WTC11 (cell line): ENCODE results near the gene THOP1.

Experiments used
- CBFB ChIP-seq: sonication (generic); formaldehyde crosslinking; IDR thresholded peaks from 2 replicates; pipeline ENCODE4 v1.8.1; 2022; ENCODE audit warnings: mild to moderate bottlenecking, low read depth, missing genetic modification reagents
- CTCF ChIP-seq: fragments of 200-600 bp; IDR thresholded peaks from 2 replicates; pipeline ENCODE4 v1.8.0; 2022; ENCODE audit warnings: antibody characterized with exemption
- GABPB1 ChIP-seq: sonication (generic); formaldehyde crosslinking; IDR thresholded peaks from 2 replicates; pipeline ENCODE4 v1.8.1; 2023; ENCODE audit warnings: mild to moderate bottlenecking, missing genetic modification reagents
- NFYB ChIP-seq: sonication (generic); formaldehyde crosslinking; conservative IDR thresholded peaks from 2 replicates; pipeline ENCODE4 v1.8.0; 2022; ENCODE audit warnings: low read depth, missing genetic modification reagents
- ZNF423 ChIP-seq: fragments of 250-450 bp; sonication (Bioruptor Pico); IDR thresholded peaks from 2 replicates; pipeline ENCODE4 v2.1.2; 2022; ENCODE audit warnings: mild to moderate bottlenecking, moderate library complexity

GRCh38 chr19:2744113-2744512, 41.2 kb upstream of the THOP1 start:
- no peak for TF ChIP-seq CTCF
- no peak for TF ChIP-seq ZNF423
- no peak for TF ChIP-seq NFYB (CRISPR knock-in tag)
- no peak for TF ChIP-seq CBFB
- TF ChIP-seq GABPB1 (CRISPR knock-in tag) = no peak
